Heart left ventricle (tissue), 13 donors: Measurements from ENCODE around the gene DAB1.

ENCODE experiments used
- POLR2A ChIP-seq, 2 donors: fragments of 450-650 bp; IDR thresholded peaks; one replicate each; pipeline ENCODE4 v1.6.1; 2017; ENCODE audit warnings: antibody characterized with exemption in 2 of 2, mild to moderate bottlenecking in 2 of 2, moderate library complexity in 2 of 2
- TF ChIP-seq, protein P1 (sequence below), 12 donors: fragments of 200-600 bp; sonication (generic) in 4 of 12; IDR thresholded peaks; one replicate each; pipeline versions ENCODE4 v1.5.0 to v1.8.0; 2018 to 2022; ENCODE audit warnings: antibody characterized with exemption in 12 of 12, mild to moderate bottlenecking in 5 of 12
- donor health status: ischemic (EF 13 %, LVEDD 7.1; RV severe dilation, severe dysfunction).
- donor health status: DM: no; HTN: yes; CAD: no.
- donor health status: DM: no; HTN: no; CAD: no.
- donor health status: ischemic (EF 25% LVEDD 6.9; RV normal size, moderate dysfunction).
- donor health status: ischemic (EF 25% LVEDD 5.7; RV mildly dilated, moderate dysfunction).
- donor health status: ischemic (EF 35%, LVEDD 5.7; RV mildly dilated, moderate dysfunction).
- donor health status: nonischemic (EF 11% LVEDD 7.7; RV severe dilation, severe dysfunction).
- donor health status: DM: yes; HTN: yes; CAD: no.
- donor health status: PGD.
- donor health status: ischemic (EF 29% LVEDD 5.4; RV normal size, mild dysfunction).
- donor health status: nonischemic (EF 23%, LVEDD 6.1; RV moderate dilation, normal function).

DNA sequence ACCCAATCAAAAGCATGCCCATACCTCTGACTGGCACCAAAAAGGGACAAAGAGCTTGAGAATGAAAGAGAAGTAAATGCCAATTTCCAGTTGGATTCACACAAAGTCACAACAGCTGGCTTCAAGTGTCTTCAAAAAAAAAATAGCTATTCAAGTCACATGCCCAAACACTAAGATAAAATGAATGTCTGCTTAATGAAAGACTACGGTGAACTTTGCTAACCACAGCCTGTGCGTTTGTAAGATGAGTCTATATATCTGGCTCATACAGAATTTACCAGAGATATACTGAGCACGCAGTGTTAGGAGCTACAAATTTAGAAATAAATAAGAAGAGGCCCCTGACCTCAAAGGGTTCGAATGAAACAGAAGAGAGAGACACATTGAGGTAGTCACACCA is 73.2 kb downstream of the DAB1 start:
- TF ChIP-seq, protein P1, sequence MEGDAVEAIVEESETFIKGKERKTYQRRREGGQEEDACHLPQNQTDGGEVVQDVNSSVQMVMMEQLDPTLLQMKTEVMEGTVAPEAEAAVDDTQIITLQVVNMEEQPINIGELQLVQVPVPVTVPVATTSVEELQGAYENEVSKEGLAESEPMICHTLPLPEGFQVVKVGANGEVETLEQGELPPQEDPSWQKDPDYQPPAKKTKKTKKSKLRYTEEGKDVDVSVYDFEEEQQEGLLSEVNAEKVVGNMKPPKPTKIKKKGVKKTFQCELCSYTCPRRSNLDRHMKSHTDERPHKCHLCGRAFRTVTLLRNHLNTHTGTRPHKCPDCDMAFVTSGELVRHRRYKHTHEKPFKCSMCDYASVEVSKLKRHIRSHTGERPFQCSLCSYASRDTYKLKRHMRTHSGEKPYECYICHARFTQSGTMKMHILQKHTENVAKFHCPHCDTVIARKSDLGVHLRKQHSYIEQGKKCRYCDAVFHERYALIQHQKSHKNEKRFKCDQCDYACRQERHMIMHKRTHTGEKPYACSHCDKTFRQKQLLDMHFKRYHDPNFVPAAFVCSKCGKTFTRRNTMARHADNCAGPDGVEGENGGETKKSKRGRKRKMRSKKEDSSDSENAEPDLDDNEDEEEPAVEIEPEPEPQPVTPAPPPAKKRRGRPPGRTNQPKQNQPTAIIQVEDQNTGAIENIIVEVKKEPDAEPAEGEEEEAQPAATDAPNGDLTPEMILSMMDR (IDR thresholded peaks at IDR 0.05), result no peak
- TF ChIP-seq POLR2A (IDR thresholded peaks at IDR 0.05), result no peak
